H1 (cell line): Measurements from ENCODE around the gene TMIGD3. TPM values are rescaled to one million over a fixed set of nuclear protein-coding genes. Genes with fewer than 3 reads are reported as not detected.

Experiments used
- CTCF ChIA-PET: fragments of 300-600 bp; sonication (Branson Sonifier 250); formaldehyde crosslinking; loops from one replicate; lab custom pipeline; 2021; ENCODE audit not compliant: partially characterized antibody; lab: Charles Lee
- POLR2A ChIA-PET: fragments of 300-600 bp; sonication (Branson Sonifier 250); formaldehyde crosslinking; loops from one replicate; lab custom pipeline; 2021; ENCODE audit warnings: inconsistent platforms; ENCODE audit not compliant: partially characterized antibody; lab: Charles Lee
- DNase-seq, 2 experiments: peaks; one replicate each; pipeline versions ENCODE4 v3.0.0 to v3.0.0-alpha.2; 2010 to 2022; ENCODE audit warnings: low spot score in 2 of 2, low read depth in 1 of 2, mixed read lengths in 1 of 2
- FAIRE-seq: peaks from 2 replicates; lab custom pipeline; 2011; peaks lifted over from hg19 to GRCh38; lab: Jason Lieb, UNC
- H2AFZ ChIP-seq: 2 replicates; pipeline ENCODE4 v1.8.1; 2012; ENCODE audit warnings: low read length, inconsistent platforms
- H2AK5ac ChIP-seq: 2 replicates; pipeline ENCODE4 v1.6.1; 2013; ENCODE audit warnings: low read depth, low read length
- H2BK120ac ChIP-seq: replicated peaks from 2 replicates; pipeline ENCODE3; 2013; ENCODE audit warnings: low read depth, low read length, inconsistent platforms
- H2BK12ac ChIP-seq: 2 replicates; pipeline ENCODE4 v1.6.1; 2013; ENCODE audit warnings: low read depth, low read length
- H2BK15ac ChIP-seq: 2 replicates; pipeline ENCODE4 v1.6.1; 2013; ENCODE audit warnings: low read length
- H2BK20ac ChIP-seq: 2 replicates; pipeline ENCODE4 v1.6.1; 2013; ENCODE audit warnings: low read length
- H2BK5ac ChIP-seq: 2 replicates; pipeline ENCODE4 v1.6.1; 2013; ENCODE audit warnings: low read depth, low read length
- H3K14ac ChIP-seq: 2 replicates; pipeline ENCODE4 v1.6.1; 2013; ENCODE audit warnings: inconsistent platforms; ENCODE audit not compliant: insufficient read length
- H3K18ac ChIP-seq: 2 replicates; pipeline ENCODE4 v1.6.1; 2013; ENCODE audit warnings: low read length; ENCODE audit errors: extremely low read depth
- H3K23ac ChIP-seq: 2 replicates; pipeline ENCODE4 v1.6.1; 2013; ENCODE audit warnings: inconsistent platforms; ENCODE audit not compliant: insufficient read length
- H3K23me2 ChIP-seq: 2 replicates; pipeline ENCODE4 v1.6.1; 2013; ENCODE audit warnings: low read depth, low read length
- H3K27ac ChIP-seq: 2 replicates; pipeline ENCODE4 v1.6.1; 2011; ENCODE audit warnings: low read depth, low read length, inconsistent platforms
- H3K27me3 ChIP-seq, 4 experiments: replicated peaks in 1 of 4; 1 replicate in 1 of 4; 2 replicates in 3 of 4; pipeline versions ENCODE4 v1.6.1 to v1.8.1; 2011 to 2013; ENCODE audit warnings: low read length in 3 of 4, mild to moderate bottlenecking in 3 of 4, inconsistent platforms in 2 of 4, mixed read lengths in 2 of 4, moderate library complexity in 1 of 4; ENCODE audit not compliant: control insufficient read depth in 3 of 4, insufficient read depth in 3 of 4; ENCODE audit errors: extremely low read depth in 1 of 4
- H3K36me3 ChIP-seq, 4 experiments: 2 replicates each; pipeline versions ENCODE4 v1.6.1 to v1.8.1; 2011 to 2013; ENCODE audit warnings: mild to moderate bottlenecking in 4 of 4, low read length in 3 of 4, moderate library complexity in 2 of 4, control low read depth in 1 of 4, inconsistent platforms in 1 of 4; ENCODE audit not compliant: insufficient read depth in 4 of 4, control insufficient read depth in 2 of 4
- H3K4ac ChIP-seq: replicated peaks from 2 replicates; pipeline ENCODE3; 2013; ENCODE audit warnings: low read length, low read depth, mixed read lengths, inconsistent platforms; ENCODE audit not compliant: insufficient read length
- H3K4me1 ChIP-seq, 4 experiments: replicated peaks in 1 of 4; 1 replicate in 1 of 4; 2 replicates in 3 of 4; pipeline versions ENCODE4 v1.6.1 to v1.8.1; 2011 to 2013; ENCODE audit warnings: low read length in 3 of 4, inconsistent platforms in 2 of 4, mixed read lengths in 1 of 4; ENCODE audit not compliant: insufficient read depth in 4 of 4, control insufficient read depth in 3 of 4
- H3K4me2 ChIP-seq, 2 experiments: 2 replicates each; pipeline versions ENCODE4 v1.6.1 to v1.8.1; 2011 to 2013; ENCODE audit warnings: low read depth in 2 of 2, low read length in 2 of 2, control low read depth in 1 of 2, inconsistent platforms in 1 of 2, mild to moderate bottlenecking in 1 of 2; ENCODE audit not compliant: insufficient read depth in 1 of 2
- H3K4me3 ChIP-seq, 4 experiments: fragments of 200-600, 300-600 bp in 1 of 4; sonication (generic), shearing (Covaris generic), sonication (Bioruptor Twin) in 1 of 4; 2 replicates each; pipeline versions ENCODE4 v1.5.1 to v1.8.1; 2011 to 2016; ENCODE audit warnings: low read length in 4 of 4, low read depth in 3 of 4, control low read depth in 2 of 4, inconsistent platforms in 2 of 4, mild to moderate bottlenecking in 2 of 4, mixed read lengths in 1 of 4, moderate library complexity in 1 of 4; ENCODE audit not compliant: insufficient read depth in 2 of 4; ENCODE audit errors: extremely low read depth in 1 of 4
- H3K56ac ChIP-seq: replicated peaks from 2 replicates; pipeline ENCODE3; 2013; ENCODE audit warnings: low read depth, mild to moderate bottlenecking, mixed read lengths, low read length, inconsistent platforms; ENCODE audit not compliant: insufficient read length
- H3K79me1 ChIP-seq: 2 replicates; pipeline ENCODE4 v1.6.1; 2013; ENCODE audit warnings: low read depth, low read length, control low read depth
- H3K79me2 ChIP-seq, 2 experiments: 2 replicates each; pipeline versions ENCODE4 v1.6.1 to v1.8.1; 2012 to 2013; ENCODE audit warnings: low read length in 2 of 2, mild to moderate bottlenecking in 2 of 2, inconsistent platforms in 1 of 2; ENCODE audit not compliant: insufficient read depth in 2 of 2, control insufficient read depth in 1 of 2
- H3K9ac ChIP-seq, 4 experiments: replicated peaks in 1 of 4; 1 replicate in 1 of 4; 2 replicates in 3 of 4; pipeline versions ENCODE4 v1.6.1 to v1.8.1; 2011 to 2013; ENCODE audit warnings: low read depth in 3 of 4, low read length in 3 of 4, control low read depth in 2 of 4, mild to moderate bottlenecking in 2 of 4, moderate library complexity in 2 of 4, inconsistent platforms in 1 of 4; ENCODE audit errors: extremely low read depth in 1 of 4
- H3K9me3 ChIP-seq, 2 experiments: 2 replicates each; pipeline versions ENCODE4 v1.6.1 to v1.8.1; 2012 to 2013; ENCODE audit warnings: mild to moderate bottlenecking in 2 of 2, moderate library complexity in 2 of 2, control low read depth in 1 of 2, inconsistent platforms in 1 of 2, low read depth in 1 of 2, low read length in 1 of 2, mixed read lengths in 1 of 2; ENCODE audit not compliant: insufficient read depth in 2 of 2
- H4K20me1 ChIP-seq, 2 experiments: replicated peaks in 1 of 2; 2 replicates each; pipeline versions ENCODE3 to v1.8.1; 2011 to 2013; ENCODE audit warnings: inconsistent platforms in 2 of 2, low read length in 2 of 2, mild to moderate bottlenecking in 1 of 2; ENCODE audit not compliant: insufficient read depth in 2 of 2, control insufficient read depth in 1 of 2
- H4K5ac ChIP-seq: 2 replicates; pipeline ENCODE4 v1.6.1; 2013; ENCODE audit warnings: low read length, low read depth, mixed read lengths, inconsistent platforms; ENCODE audit not compliant: insufficient read length
- H4K8ac ChIP-seq: 2 replicates; pipeline ENCODE4 v1.8.0; 2013; ENCODE audit warnings: mild to moderate bottlenecking, moderate library complexity, low read length, inconsistent platforms; ENCODE audit not compliant: insufficient read depth; ENCODE audit errors: extremely low read depth
- H4K91ac ChIP-seq: replicated peaks from 2 replicates; pipeline ENCODE3; 2013; ENCODE audit warnings: low read length, mixed read lengths, inconsistent platforms; ENCODE audit not compliant: insufficient read length
- ASH2L ChIP-seq: fragments of 200-600, 300-600 bp; sonication (generic); IDR thresholded peaks from one replicate; pipeline ENCODE4 v1.7.1; 2017; ENCODE audit warnings: low read length
- BRCA1 ChIP-seq: IDR thresholded peaks from 2 replicates; pipeline ENCODE4 v1.6.1; 2012; ENCODE audit warnings: low read depth, low read length, improper control_type of control experiment
- CBX5 ChIP-seq: fragments of 300-800, 300-1000 bp; sonication (generic); IDR thresholded peaks from 2 replicates; pipeline ENCODE4 v1.7.1; 2016; ENCODE audit warnings: antibody characterized with exemption, low read length, low read depth
- CHD2 ChIP-seq: IDR thresholded peaks from 2 replicates; pipeline ENCODE4 v1.6.1; 2012; ENCODE audit warnings: low read length, improper control_type of control experiment
- CREB1 ChIP-seq: IDR thresholded peaks from 2 replicates; pipeline ENCODE4 v1.6.1; 2012; ENCODE audit warnings: inconsistent platforms
- GABPA ChIP-seq: IDR thresholded peaks from 2 replicates; pipeline ENCODE4 v1.6.1; 2011; ENCODE audit warnings: mild to moderate bottlenecking, low read length, moderate library complexity, borderline replicate concordance; ENCODE audit not compliant: insufficient read depth
- JUN ChIP-seq: IDR thresholded peaks from 2 replicates; pipeline ENCODE4 v1.6.1; 2011; ENCODE audit warnings: low read depth, mild to moderate bottlenecking, improper control_type of control experiment, low read length
- MAFK ChIP-seq: IDR thresholded peaks from 2 replicates; pipeline ENCODE4 v1.6.1; 2012; ENCODE audit warnings: low read depth, mild to moderate bottlenecking, improper control_type of control experiment, low read length
- NRF1 ChIP-seq: IDR thresholded peaks from 2 replicates; pipeline ENCODE4 v1.6.1; 2011; ENCODE audit warnings: mild to moderate bottlenecking, low read depth, low read length, improper control_type of control experiment
- POLR2A ChIP-seq, 2 experiments: IDR thresholded peaks; 1 replicate in 1 of 2; 2 replicates in 1 of 2; pipeline ENCODE4 v1.6.1; 2011; ENCODE audit warnings: low read depth in 2 of 2, low read length in 2 of 2, mild to moderate bottlenecking in 2 of 2; ENCODE audit errors: control extremely low read depth in 1 of 2
- POLR2AphosphoS5 ChIP-seq: IDR thresholded peaks from 2 replicates; pipeline ENCODE4 v1.6.1; 2011; ENCODE audit warnings: low read depth, low read length
- RXRA ChIP-seq: IDR thresholded peaks from 2 replicates; pipeline ENCODE4 v1.6.1; 2011; ENCODE audit warnings: low read depth, mild to moderate bottlenecking, low read length, moderate library complexity; ENCODE audit not compliant: insufficient read depth
- SP4 ChIP-seq: IDR thresholded peaks from 2 replicates; pipeline ENCODE4 v1.6.1; 2012; ENCODE audit warnings: low read length, inconsistent platforms
- SUZ12 ChIP-seq: fragments of 200-600 bp; sonication (generic); IDR thresholded peaks from 2 replicates; pipeline ENCODE4 v1.6.1; 2012; ENCODE audit warnings: mild to moderate bottlenecking, inconsistent platforms, low read length, moderate library complexity, mixed read lengths
- TAF7 ChIP-seq: optimal IDR thresholded peaks from 2 replicates; pipeline ENCODE3; 2011; ENCODE audit warnings: low read depth, mild to moderate bottlenecking, inconsistent platforms, low read length, moderate library complexity, borderline replicate concordance
- TEAD4 ChIP-seq: IDR thresholded peaks from 2 replicates; pipeline ENCODE4 v1.6.1; 2012; ENCODE audit warnings: low read depth, low read length, inconsistent platforms, mixed read lengths
- YY1 ChIP-seq: IDR thresholded peaks from 2 replicates; pipeline ENCODE4 v1.6.1; 2011; ENCODE audit warnings: low read depth, mild to moderate bottlenecking, low read length
- WGBS, 2 experiments: shearing (Covaris generic) in 1 of 2; methylation state at CpG; one replicate each; pipeline versions ENCODE4 v1.1.6 to v1.1.7; 2013 to 2015; ENCODE audit warnings: low lambda C conversion rate in 2 of 2, mixed read lengths in 2 of 2, inconsistent platforms in 1 of 2, low coverage in 1 of 2, missing lambda C conversion rate in 1 of 2; ENCODE audit not compliant: insufficient replicate concordance in 2 of 2, insufficient coverage in 1 of 2, insufficient read length in 1 of 2; ENCODE audit errors: extremely low coverage in 1 of 2, missing lambda C conversion rate in 1 of 2; 5-methylcytosine and 5-hydroxymethylcytosine counted together
- polyA plus RNA-seq, 7 experiments: library from polyadenylated mRNA; depleted of rRNA in 3 of 7; stranded (reverse) in 5 of 7; unstranded in 2 of 7; fragments of >200 nt in 5 of 7; fragments of 200-250 nt in 2 of 7; gene quantifications; 1 replicate in 5 of 7; 2 replicates in 1 of 7; 4 replicates in 1 of 7; pipeline versions ENCODE4 v1.2.1 to v1.2.3, GENCODE V29; 2011 to 2013; ENCODE audit warnings: missing spikeins in 2 of 7, mixed read lengths in 2 of 7
- total RNA-seq: library from RNA; stranded (reverse); fragmentation: NEBNext Ultra II Directional; extraction: Animal tissue kit (Norgen Biotek cat#: 25700); gene quantifications from 2 replicates; pipeline ENCODE4 v1.2.1, GENCODE V29; 2021

Gene TMIGD3
- total and polyA plus RNA-seq, 2 of the 8 experiments (the other 6 are each of a cell fraction or from before 2014, with no cell fraction given): not detected

- no peaks in the 10 kb centered on the region for H4K20me1 ChIP-seq
- DNase-seq (peak in 1 of 2 experiments; percentile 13), FAIRE-seq (no peak)
- no peak overlapping the region for H3K18ac ChIP-seq
- no peak overlapping the region for H3K27ac ChIP-seq
- 94% methylated on average over 6 of the region's 6 CpGs; no CpG with 5 or more reads in 1 of the 2 experiments for WGBS, 2 experiments
- H3K27me3 ChIP-seq: no peaks in the 10 kb centered on the region
- no peak overlapping the region for H2BK12ac ChIP-seq
- no peak overlapping the region for H3K14ac ChIP-seq
- H3K4ac ChIP-seq: no peak overlapping the region
- H4K5ac ChIP-seq: no peak overlapping the region
- no peak overlapping the region for H4K8ac ChIP-seq
- H3K4me2 ChIP-seq: no peak overlapping the region
- H2BK20ac ChIP-seq: no peak overlapping the region
- H2BK15ac ChIP-seq: no peak overlapping the region
- ChIA-PET POLR2A (interaction anchor here (0.6 kb wide), 1 partner anchor 26 kb away, joined by 3 read pairs; no protein-coding TSS in a partner anchor), CTCF (interaction anchor here (1.3 to 1.6 kb wide), 3 partner anchors 11 to 166 kb away, joined by 4 to 5 read pairs (median 4); no protein-coding TSS in a partner anchor)
- no peaks in the 10 kb centered on the region for H3K79me1 ChIP-seq
- H3K79me2 ChIP-seq: no peaks in the 10 kb centered on the region
- H3K23me2 ChIP-seq: no peaks in the 10 kb centered on the region; the same call in 1 of the 2 replicates
- no peak overlapping the region for H3K23ac ChIP-seq
- H3K56ac ChIP-seq: no peak overlapping the region
- no peak overlapping the region for H2BK120ac ChIP-seq
- H3K36me3 ChIP-seq: no peaks in the 10 kb centered on the region
- H3K9me3 ChIP-seq: no peaks in the 10 kb centered on the region
- peaks cover 0 to 9% (median 3%) of the 10 kb centered on the region in 4 experiments; a peak in 5 of 7 replicates for H3K4me1 ChIP-seq
- no peak overlapping the region for H2BK5ac ChIP-seq
- H3K9ac ChIP-seq: no peak overlapping the region
- no peak overlapping the region for H4K91ac ChIP-seq
- no peak overlapping the region for H3K4me3 ChIP-seq
- H2AK5ac ChIP-seq: no peak overlapping the region
- H2AFZ ChIP-seq: no peak overlapping the region
- TF ChIP-seq JUN (no peak), MAFK (no peak), CHD2 (no peak), SUZ12 (no peak), RXRA (no peak), SP4 (no peak), NRF1 (no peak), ASH2L (no peak), CREB1 (no peak), TAF7 (no peak), POLR2AphosphoS5 (no peak), POLR2A (IDR thresholded peaks at IDR 0.05; ENCODE audit: control extremely low read depth in 1 of 2, low read depth in 2 of 2, low read length in 2 of 2) (no peak), TEAD4 (no peak), YY1 (no peak), GABPA (no peak), BRCA1 (no peak), CBX5 (no peak)
Observed at GRCh38 chr1:111504097-111504496, 664 bp upstream of the TMIGD3 start.
